Activated T-cell treated with anti-CD3 and anti-CD28 coated beads, Interleukin-2, amount 50 U/mL, for 24 hours (primary cell): ENCODE results near the gene SPTLC2.
A peak's percentile ranks its signal among the peaks of the same experiment; 100 is the strongest.
"Not testable (repeated sequence)": the region's sequence is repeated elsewhere in the genome, so short reads cannot be mapped to it uniquely, and the experiment has no call there.

Experiments used
- DNase-seq: peaks from one replicate; pipeline ENCODE4 v3.0.0-alpha.2; 2020
- H3K27ac Mint-ChIP-seq: 2 replicates; pipeline ENCODE4 v1.8.0; 2020; ENCODE audit warnings: mild to moderate bottlenecking, mixed read lengths
- H3K27me3 Mint-ChIP-seq: 2 replicates; pipeline ENCODE4 v1.8.0; 2020; ENCODE audit warnings: mixed read lengths
- H3K36me3 Mint-ChIP-seq: 2 replicates; pipeline ENCODE4 v1.8.0; 2020; ENCODE audit warnings: low read depth, mixed read lengths
- H3K4me1 Mint-ChIP-seq: 2 replicates; pipeline ENCODE4 v1.8.0; 2020; ENCODE audit warnings: low read depth, mixed read lengths
- H3K4me3 Mint-ChIP-seq: 2 replicates; pipeline ENCODE4 v1.8.0; 2020; ENCODE audit warnings: mild to moderate bottlenecking, moderate library complexity, mixed read lengths
- H3K9me3 Mint-ChIP-seq: 2 replicates; pipeline ENCODE4 v1.8.0; 2020; ENCODE audit warnings: mixed read lengths

SPTLC2 gene

GRCh38 chr14:77557391-77557790 lies 59.0 kb downstream of the SPTLC2 start:
- Mint-ChIP-seq H3K36me3 (peaks cover 81% of the 10 kb centered on the region), H3K4me3 (no peak overlapping the region), H3K27ac (peak overlapping the region; percentile 63), H3K27me3 (no peaks in the 10 kb centered on the region), H3K9me3 (no peaks in the 10 kb centered on the region), H3K4me1 (peaks cover 28% of the 10 kb centered on the region)
- no peak for DNase-seq

- peaks cover 82% of the 10 kb centered on the region for H3K36me3 Mint-ChIP-seq
- H3K9me3 Mint-ChIP-seq = no peaks in the 10 kb centered on the region
- H3K4me1 Mint-ChIP-seq = peaks cover 28% of the 10 kb centered on the region
- no peak overlapping the region for H3K4me3 Mint-ChIP-seq
- DNase-seq = no peak
- no peaks in the 10 kb centered on the region for H3K27me3 Mint-ChIP-seq
- peak overlapping the region; percentile 63 for H3K27ac Mint-ChIP-seq
Observed at GRCh38 chr14:77556946-77557345, 59.5 kb downstream of the SPTLC2 start.

GRCh38 chr14:77554816-77555599 lies 61.4 kb downstream of the SPTLC2 start:
- Mint-ChIP-seq H3K36me3 (peaks cover 80% of the 10 kb centered on the region), H3K9me3 (no peaks in the 10 kb centered on the region), H3K4me1 (peaks cover 28% of the 10 kb centered on the region), H3K27ac (peak overlapping the region; percentile 72), H3K27me3 (no peaks in the 10 kb centered on the region), H3K4me3 (no peak overlapping the region)
- no peak for DNase-seq

GRCh38 chr14:77554207-77554606 lies 62.2 kb downstream of the SPTLC2 start:
- no peak for DNase-seq
- Mint-ChIP-seq H3K27me3 (no peaks in the 10 kb centered on the region), H3K9me3 (no peaks in the 10 kb centered on the region), H3K4me3 (no peak overlapping the region), H3K27ac (peak overlapping the region; percentile 72), H3K36me3 (peaks cover 81% of the 10 kb centered on the region), H3K4me1 (peaks cover 28% of the 10 kb centered on the region)

- H3K9me3 Mint-ChIP-seq = no peaks in the 10 kb centered on the region
- H3K27ac Mint-ChIP-seq = no peak overlapping the region
- peaks cover 8% of the 10 kb centered on the region for H3K4me1 Mint-ChIP-seq
- H3K36me3 Mint-ChIP-seq = peaks cover 82% of the 10 kb centered on the region
- no peak overlapping the region for H3K4me3 Mint-ChIP-seq
- no peak for DNase-seq
- no peaks in the 10 kb centered on the region for H3K27me3 Mint-ChIP-seq
Observed at GRCh38 chr14:77549451-77549850, 67.0 kb downstream of the SPTLC2 start.

- DNase-seq = no peak
- no peak overlapping the region for H3K4me3 Mint-ChIP-seq
- no peak overlapping the region for H3K27ac Mint-ChIP-seq
- H3K4me1 Mint-ChIP-seq = peaks cover 3% of the 10 kb centered on the region
- H3K27me3 Mint-ChIP-seq = no peaks in the 10 kb centered on the region
- no peaks in the 10 kb centered on the region for H3K9me3 Mint-ChIP-seq
- peaks cover 72% of the 10 kb centered on the region for H3K36me3 Mint-ChIP-seq
Observed at GRCh38 chr14:77547512-77548180, 68.8 kb downstream of the SPTLC2 start.

GRCh38 chr14:77545171-77545570 lies 71.3 kb downstream of the SPTLC2 start:
- not testable (repeated sequence) for DNase-seq, H3K4me1 Mint-ChIP-seq, H3K27ac Mint-ChIP-seq, H3K27me3 Mint-ChIP-seq, H3K9me3 Mint-ChIP-seq, H3K4me3 Mint-ChIP-seq
- peaks cover 61% of the 10 kb centered on the region for H3K36me3 Mint-ChIP-seq

GRCh38 chr14:77544571-77544970 lies 71.9 kb downstream of the SPTLC2 start:
- H3K4me3 Mint-ChIP-seq = no peak overlapping the region
- peak overlapping the region; percentile 48 for H3K27ac Mint-ChIP-seq
- H3K9me3 Mint-ChIP-seq = no peaks in the 10 kb centered on the region
- no peak for DNase-seq
- H3K4me1 Mint-ChIP-seq = peaks cover 9% of the 10 kb centered on the region
- peaks cover 55% of the 10 kb centered on the region for H3K36me3 Mint-ChIP-seq
- no peaks in the 10 kb centered on the region for H3K27me3 Mint-ChIP-seq

GRCh38 chr14:77543637-77544334 lies 72.7 kb downstream of the SPTLC2 start:
- Mint-ChIP-seq H3K9me3 (no peaks in the 10 kb centered on the region), H3K27me3 (no peaks in the 10 kb centered on the region), H3K4me3 (no peak overlapping the region), H3K36me3 (peaks cover 47% of the 10 kb centered on the region), H3K27ac (no peak overlapping the region), H3K4me1 (peaks cover 9% of the 10 kb centered on the region)
- no peak for DNase-seq

- Mint-ChIP-seq H3K9me3 (no peaks in the 10 kb centered on the region), H3K27me3 (no peaks in the 10 kb centered on the region), H3K27ac (no peak overlapping the region), H3K4me3 (no peak overlapping the region), H3K4me1 (peaks cover 9% of the 10 kb centered on the region), H3K36me3 (peaks cover 41% of the 10 kb centered on the region)
- DNase-seq = no peak
Observed at GRCh38 chr14:77543240-77543551, 73.2 kb downstream of the SPTLC2 start.

- H3K27me3 Mint-ChIP-seq = no peaks in the 10 kb centered on the region
- H3K36me3 Mint-ChIP-seq = peaks cover 39% of the 10 kb centered on the region
- no peak for DNase-seq
- peaks cover 9% of the 10 kb centered on the region for H3K4me1 Mint-ChIP-seq
- H3K27ac Mint-ChIP-seq = no peak overlapping the region
- no peak overlapping the region for H3K4me3 Mint-ChIP-seq
- no peaks in the 10 kb centered on the region for H3K9me3 Mint-ChIP-seq
Observed at GRCh38 chr14:77542421-77543239, 73.8 kb downstream of the SPTLC2 start.

- H3K27ac Mint-ChIP-seq = no peak overlapping the region
- H3K9me3 Mint-ChIP-seq = no peaks in the 10 kb centered on the region
- no peak overlapping the region for H3K4me3 Mint-ChIP-seq
- DNase-seq = no peak
- peaks cover 9% of the 10 kb centered on the region for H3K4me1 Mint-ChIP-seq
- H3K36me3 Mint-ChIP-seq = peaks cover 33% of the 10 kb centered on the region
- no peaks in the 10 kb centered on the region for H3K27me3 Mint-ChIP-seq
Observed at GRCh38 chr14:77541905-77542304, 74.5 kb downstream of the SPTLC2 start.

GRCh38 chr14:77536951-77537350 lies 79.5 kb downstream of the SPTLC2 start:
- not testable (repeated sequence) for H3K9me3 Mint-ChIP-seq, H3K27me3 Mint-ChIP-seq, DNase-seq, H3K4me1 Mint-ChIP-seq, H3K4me3 Mint-ChIP-seq, H3K27ac Mint-ChIP-seq
- H3K36me3 Mint-ChIP-seq = peaks cover 37% of the 10 kb centered on the region

- H3K4me3 Mint-ChIP-seq = no peak overlapping the region
- no peaks in the 10 kb centered on the region for H3K9me3 Mint-ChIP-seq
- no peaks in the 10 kb centered on the region for H3K27me3 Mint-ChIP-seq
- no peak overlapping the region for H3K27ac Mint-ChIP-seq
- peaks cover 34% of the 10 kb centered on the region for H3K36me3 Mint-ChIP-seq
- no peak for DNase-seq
- H3K4me1 Mint-ChIP-seq = peaks cover 2% of the 10 kb centered on the region
Observed at GRCh38 chr14:77531071-77531470, 85.4 kb downstream of the SPTLC2 start.
